ENCODE results near the gene ELMOD1.

Gene ELMOD1

DNA sequence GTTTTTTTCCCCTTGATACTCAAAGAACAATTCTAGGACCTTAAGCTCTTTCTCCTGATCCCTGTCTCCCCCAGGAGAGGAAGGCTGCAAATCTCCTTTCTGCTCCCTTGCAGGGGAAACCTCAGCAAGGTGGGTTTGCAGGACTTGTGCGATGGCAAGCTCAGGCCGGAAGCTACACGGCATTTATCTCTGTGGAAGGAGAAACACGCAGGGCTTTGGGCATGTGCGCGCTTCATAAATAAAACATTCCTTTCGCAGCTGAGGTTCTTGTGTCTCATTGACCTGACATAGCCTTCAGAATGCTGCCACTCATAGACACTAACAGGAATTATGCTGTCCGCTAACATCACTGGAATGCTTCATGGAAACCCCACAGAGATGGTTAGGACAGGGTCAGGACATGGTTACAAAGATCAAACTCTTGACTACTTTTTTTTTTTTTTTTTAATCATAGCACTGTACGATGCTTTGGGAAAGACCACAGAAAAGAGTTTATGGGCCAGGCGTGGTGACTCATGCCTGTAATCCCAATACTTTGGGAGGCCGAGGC lies 78.3 kb downstream of the ELMOD1 start:
- H3K36me3 Mint-ChIP-seq (ENCODE audit: insufficient read depth), result peaks cover 4% of the 10 kb centered on the region
- no peak overlapping the region for H3K4me3 Mint-ChIP-seq
- peaks cover 0 to 2% of the 10 kb centered on the region in 2 donors for H3K4me1 Mint-ChIP-seq (ENCODE audit: low read depth in 2 of 2)
- DNase-seq (no peak), ATAC-seq (replicated peaks) (no peak)
- no peak overlapping the region for H3K27ac Mint-ChIP-seq
- no peaks in the 10 kb centered on the region for H3K9me3 Mint-ChIP-seq
- H3K27me3 Mint-ChIP-seq, result peaks cover 20 to 45% of the 10 kb centered on the region in 2 donors

- H3K4me1 Mint-ChIP-seq (ENCODE audit: low read depth in 2 of 2), result peaks cover 0 to 2% of the 10 kb centered on the region in 2 donors
- peaks cover 13 to 42% of the 10 kb centered on the region in 2 donors for H3K27me3 Mint-ChIP-seq
- DNase-seq (no peak), ATAC-seq (replicated peaks) (no peak)
- H3K36me3 Mint-ChIP-seq (ENCODE audit: insufficient read depth), result peaks cover 4% of the 10 kb centered on the region
- H3K9me3 Mint-ChIP-seq, result no peaks in the 10 kb centered on the region
- no peak overlapping the region for H3K4me3 Mint-ChIP-seq
- no peak overlapping the region for H3K27ac Mint-ChIP-seq
These were observed 79.1 kb downstream of the ELMOD1 start for GRCh38 chr11:107669893-107670601.

- Mint-ChIP-seq H3K27me3 (peaks cover 14 to 61% of the 10 kb centered on the region in 2 donors), H3K4me1 (ENCODE audit: low read depth in 2 of 2) (peaks cover 0 to 2% of the 10 kb centered on the region in 2 donors), H3K4me3 (no peak overlapping the region), H3K9me3 (no peaks in the 10 kb centered on the region), H3K27ac (no peak overlapping the region), H3K36me3 (ENCODE audit: insufficient read depth) (no peaks in the 10 kb centered on the region)
- ATAC-seq (replicated peaks) (no peak), DNase-seq (no peak)
These were observed 85.0 kb downstream of the ELMOD1 start for GRCh38 chr11:107675902-107676301.

GRCh38 chr11:107676336-107677057 lies 85.5 kb downstream of the ELMOD1 start:
- Mint-ChIP-seq H3K4me1 (ENCODE audit: low read depth in 2 of 2) (peaks cover 0 to 2% of the 10 kb centered on the region in 2 donors), H3K36me3 (ENCODE audit: insufficient read depth) (no peaks in the 10 kb centered on the region), H3K9me3 (no peaks in the 10 kb centered on the region), H3K4me3 (no peak overlapping the region), H3K27ac (no peak overlapping the region), H3K27me3 (peaks cover 14 to 56% of the 10 kb centered on the region in 2 donors)
- ATAC-seq (replicated peaks), result no peak
- DNase-seq, result no peak

GRCh38 chr11:107677924-107678631 lies 87.1 kb downstream of the ELMOD1 start:
- ATAC-seq (replicated peaks) (no peak), DNase-seq (no peak)
- Mint-ChIP-seq H3K4me1 (ENCODE audit: low read depth in 2 of 2) (no peaks in the 10 kb centered on the region), H3K27ac (no peak overlapping the region), H3K4me3 (no peak overlapping the region), H3K27me3 (peaks cover 7 to 50% of the 10 kb centered on the region in 2 donors), H3K9me3 (no peaks in the 10 kb centered on the region), H3K36me3 (ENCODE audit: insufficient read depth) (no peaks in the 10 kb centered on the region)

GRCh38 chr11:107678632-107678971 lies 87.7 kb downstream of the ELMOD1 start:
- Mint-ChIP-seq H3K36me3 (ENCODE audit: insufficient read depth) (no peaks in the 10 kb centered on the region), H3K9me3 (no peaks in the 10 kb centered on the region), H3K27me3 (peaks cover 7 to 50% of the 10 kb centered on the region in 2 donors), H3K4me1 (ENCODE audit: low read depth in 2 of 2) (no peaks in the 10 kb centered on the region), H3K4me3 (no peak overlapping the region), H3K27ac (no peak overlapping the region)
- ATAC-seq (replicated peaks), result no peak
- no peak for DNase-seq

DNA sequence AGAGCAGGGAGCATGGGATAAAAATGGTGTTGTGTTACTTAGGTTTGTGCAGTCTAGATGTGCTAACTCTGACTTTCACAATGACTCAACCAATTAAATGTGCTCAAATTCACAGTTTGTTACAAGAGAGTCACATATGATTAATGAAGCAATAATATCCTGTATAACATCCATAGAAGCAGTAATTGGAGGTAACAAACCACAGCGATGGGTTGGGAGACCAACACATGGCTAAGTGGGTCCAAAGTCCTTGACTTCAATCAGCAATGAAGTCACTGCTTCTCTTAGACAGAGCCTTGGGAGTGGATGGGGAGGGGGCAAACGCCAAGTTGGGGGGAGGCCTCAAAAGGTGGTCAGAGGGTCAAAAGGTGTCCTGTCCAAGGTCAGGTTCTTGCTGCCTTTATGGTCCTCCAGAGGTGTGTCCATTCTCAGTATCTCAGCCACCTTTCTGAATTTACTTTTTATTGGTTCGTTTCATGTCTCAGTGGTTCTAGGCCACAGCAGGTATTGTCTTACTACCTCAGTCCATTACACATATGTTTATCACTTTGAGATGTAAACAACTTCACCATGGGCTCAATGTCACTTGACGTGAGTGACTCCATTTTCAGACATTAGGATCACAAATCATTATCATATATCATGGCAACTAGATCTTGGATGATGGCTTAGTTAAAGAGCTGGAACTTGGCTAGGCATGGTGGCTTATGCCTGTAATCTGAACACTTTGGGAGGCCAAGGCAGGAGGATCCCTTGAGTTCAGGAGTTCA lies 88.5 kb downstream of the ELMOD1 start:
- no peaks in the 10 kb centered on the region for H3K36me3 Mint-ChIP-seq (ENCODE audit: insufficient read depth)
- H3K27me3 Mint-ChIP-seq, result peaks cover 7 to 50% of the 10 kb centered on the region in 2 donors
- H3K9me3 Mint-ChIP-seq, result no peaks in the 10 kb centered on the region
- no peak overlapping the region for H3K4me3 Mint-ChIP-seq
- no peaks in the 10 kb centered on the region for H3K4me1 Mint-ChIP-seq (ENCODE audit: low read depth in 2 of 2)
- DNase-seq, result no peak
- H3K27ac Mint-ChIP-seq, result no peak overlapping the region
- ATAC-seq (replicated peaks), result no peak

DNA sequence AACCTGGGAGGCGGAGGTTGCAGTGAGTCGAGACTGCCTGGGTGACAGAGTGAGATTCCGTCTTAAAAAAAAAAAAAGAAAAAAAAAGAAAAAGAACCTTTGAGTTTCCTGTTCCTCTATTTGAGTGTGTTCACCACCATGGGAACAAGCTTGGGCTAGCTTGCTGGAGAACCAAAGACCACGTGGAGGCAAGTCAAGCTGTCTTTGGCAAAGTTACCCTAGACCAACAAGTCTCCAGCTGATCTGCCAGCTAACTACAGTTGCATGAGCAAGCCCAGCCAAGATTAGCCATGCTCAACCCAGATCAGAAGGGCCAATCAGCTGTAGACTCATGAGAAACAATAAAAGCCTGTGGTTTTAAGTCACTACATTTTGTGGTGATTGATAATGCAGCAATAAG lies 91.2 kb downstream of the ELMOD1 start:
- ATAC-seq (replicated peaks) (no peak), DNase-seq (no peak)
- H3K27me3 Mint-ChIP-seq, result peaks cover 7 to 29% of the 10 kb centered on the region in 2 donors
- no peak overlapping the region for H3K27ac Mint-ChIP-seq
- no peaks in the 10 kb centered on the region for H3K9me3 Mint-ChIP-seq
- no peaks in the 10 kb centered on the region for H3K36me3 Mint-ChIP-seq (ENCODE audit: insufficient read depth)
- no peaks in the 10 kb centered on the region for H3K4me1 Mint-ChIP-seq (ENCODE audit: low read depth in 2 of 2)
- no peak overlapping the region for H3K4me3 Mint-ChIP-seq

DNA sequence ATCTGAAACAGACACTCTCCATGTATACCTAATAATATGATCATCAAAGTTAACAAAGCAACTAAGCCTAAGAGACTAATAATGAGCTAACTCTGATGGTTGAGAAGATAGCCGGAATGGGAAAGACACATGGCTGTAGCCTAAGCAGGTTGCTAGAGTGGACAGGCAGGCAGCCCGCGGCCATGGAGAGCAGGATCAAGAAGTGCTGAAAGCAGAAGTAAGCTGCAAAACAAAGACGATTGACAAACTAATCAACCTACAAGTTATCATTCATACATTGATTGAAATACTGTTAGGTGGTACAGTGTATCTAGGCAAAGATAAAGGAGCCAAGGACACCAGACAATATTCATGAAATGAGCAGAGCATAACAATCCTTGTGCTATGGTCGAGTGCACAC lies 91.6 kb downstream of the ELMOD1 start:
- no peaks in the 10 kb centered on the region for H3K9me3 Mint-ChIP-seq
- H3K4me1 Mint-ChIP-seq (ENCODE audit: low read depth in 2 of 2), result no peaks in the 10 kb centered on the region
- DNase-seq (no peak), ATAC-seq (replicated peaks) (no peak)
- no peaks in the 10 kb centered on the region for H3K36me3 Mint-ChIP-seq (ENCODE audit: insufficient read depth)
- peaks cover 7 to 29% of the 10 kb centered on the region in 2 donors for H3K27me3 Mint-ChIP-seq
- H3K4me3 Mint-ChIP-seq, result no peak overlapping the region
- H3K27ac Mint-ChIP-seq, result no peak overlapping the region

GRCh38 chr11:107683061-107683460 lies 92.1 kb downstream of the ELMOD1 start:
- Mint-ChIP-seq H3K27ac (no peak overlapping the region), H3K27me3 (peaks cover 7 to 29% of the 10 kb centered on the region in 2 donors)
- no peak for ATAC-seq (replicated peaks)

DNA sequence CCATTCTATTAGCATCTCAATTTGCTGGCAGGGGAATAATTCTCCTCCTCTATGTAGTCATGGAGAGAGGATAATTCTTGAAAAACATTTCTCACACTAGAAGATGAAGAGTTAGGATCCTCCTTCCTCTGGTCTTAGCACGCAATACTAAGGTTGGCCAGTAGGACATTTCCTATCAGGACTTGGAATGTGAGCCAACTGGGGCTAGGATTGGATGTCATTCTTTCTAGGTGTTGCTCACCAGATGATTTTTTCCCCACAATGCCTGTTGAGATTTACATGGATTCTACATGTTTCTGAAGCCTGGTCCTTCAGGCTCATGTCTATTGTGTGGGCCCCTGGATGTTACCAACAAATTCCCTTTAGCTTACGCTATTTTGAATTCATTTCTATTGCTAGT lies 92.9 kb downstream of the ELMOD1 start:
- Mint-ChIP-seq H3K27ac (no peak overlapping the region), H3K9me3 (no peaks in the 10 kb centered on the region), H3K4me1 (ENCODE audit: low read depth in 2 of 2) (no peaks in the 10 kb centered on the region), H3K4me3 (no peak overlapping the region), H3K36me3 (ENCODE audit: insufficient read depth) (no peaks in the 10 kb centered on the region), H3K27me3 (peaks cover 4 to 24% of the 10 kb centered on the region in 2 donors)
- DNase-seq (no peak), ATAC-seq (replicated peaks) (no peak)

More at GRCh38 chr11:107683061-107683460, 92.1 kb downstream of the ELMOD1 start:
- H3K4me1 Mint-ChIP-seq (ENCODE audit: low read depth in 2 of 2), result no peaks in the 10 kb centered on the region
- H3K9me3 Mint-ChIP-seq, result no peaks in the 10 kb centered on the region
- no peak overlapping the region for H3K4me3 Mint-ChIP-seq
- no peak for DNase-seq
- no peaks in the 10 kb centered on the region for H3K36me3 Mint-ChIP-seq (ENCODE audit: insufficient read depth)

GRCh38 chr11:107688322-107688918 lies 97.5 kb downstream of the ELMOD1 start:
- no peak overlapping the region for H3K4me3 Mint-ChIP-seq
- peaks cover 23 to 30% of the 10 kb centered on the region in 2 donors for H3K27me3 Mint-ChIP-seq

More at GRCh38 chr11:107688322-107688918, 97.5 kb downstream of the ELMOD1 start:
- Mint-ChIP-seq H3K36me3 (ENCODE audit: insufficient read depth) (no peaks in the 10 kb centered on the region), H3K9me3 (no peaks in the 10 kb centered on the region), H3K27ac (no peak overlapping the region), H3K4me1 (ENCODE audit: low read depth in 2 of 2) (no peaks in the 10 kb centered on the region)
- ATAC-seq (replicated peaks), result no peak
- DNase-seq, result no peak
